GM12873 (cell line): Measurements from ENCODE around the gene MYO5C.

ENCODE experiments used
- TF ChIP-seq, protein P1 (sequence below): IDR thresholded peaks from 2 replicates; pipeline ENCODE4 v1.5.1; 2012; ENCODE audit warnings: low read depth, mild to moderate bottlenecking, moderate library complexity, low read length, control low read depth; ENCODE audit not compliant: insufficient read depth; ENCODE audit errors: missing control alignments

Gene MYO5C

DNA sequence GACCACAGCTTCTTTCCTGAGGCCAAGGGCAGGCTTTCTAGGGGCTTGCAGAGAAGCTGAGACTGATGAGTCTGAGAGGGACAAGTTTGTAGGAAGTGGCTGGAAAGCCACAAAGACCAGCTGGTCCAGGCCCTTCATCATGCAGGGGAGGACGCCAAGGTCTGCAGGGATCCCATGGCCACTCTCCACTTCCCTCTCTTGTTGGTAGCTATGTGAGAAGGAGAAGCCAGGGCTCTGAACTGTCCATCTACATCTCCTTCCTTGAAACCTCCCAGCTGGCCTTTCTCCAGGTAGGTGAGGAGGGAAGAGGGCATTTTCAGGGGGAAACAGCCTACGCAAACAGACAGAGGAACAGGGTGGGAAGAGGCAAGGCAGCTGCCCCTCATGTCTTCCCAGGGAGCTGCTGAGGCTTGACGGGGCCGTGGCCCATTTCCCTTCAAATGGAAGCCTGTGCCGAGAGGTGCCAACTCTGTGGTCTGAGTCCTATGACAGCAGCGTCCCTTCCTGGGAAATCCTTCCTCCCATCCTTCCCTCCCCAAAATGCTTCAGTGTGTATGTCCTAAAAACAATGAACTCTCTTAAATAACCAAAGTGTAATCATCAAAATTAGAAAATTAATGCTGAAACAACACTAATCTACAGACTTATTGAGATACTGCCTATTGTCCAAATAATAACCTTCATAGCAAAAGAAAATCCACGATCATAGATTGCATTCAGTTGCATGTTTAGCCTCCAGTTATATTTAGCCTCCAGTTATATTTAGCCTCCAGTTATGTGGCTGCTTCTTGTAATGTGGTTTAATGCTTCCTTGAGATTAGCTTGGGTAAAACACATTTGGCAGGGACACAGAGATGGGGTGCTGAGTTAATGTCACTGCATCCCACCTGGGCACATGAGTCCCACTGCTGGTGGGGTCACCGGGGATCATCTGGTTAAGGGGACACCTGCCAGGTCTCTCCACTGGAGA lies 140.4 kb downstream of the MYO5C start:
- TF ChIP-seq, protein P1, sequence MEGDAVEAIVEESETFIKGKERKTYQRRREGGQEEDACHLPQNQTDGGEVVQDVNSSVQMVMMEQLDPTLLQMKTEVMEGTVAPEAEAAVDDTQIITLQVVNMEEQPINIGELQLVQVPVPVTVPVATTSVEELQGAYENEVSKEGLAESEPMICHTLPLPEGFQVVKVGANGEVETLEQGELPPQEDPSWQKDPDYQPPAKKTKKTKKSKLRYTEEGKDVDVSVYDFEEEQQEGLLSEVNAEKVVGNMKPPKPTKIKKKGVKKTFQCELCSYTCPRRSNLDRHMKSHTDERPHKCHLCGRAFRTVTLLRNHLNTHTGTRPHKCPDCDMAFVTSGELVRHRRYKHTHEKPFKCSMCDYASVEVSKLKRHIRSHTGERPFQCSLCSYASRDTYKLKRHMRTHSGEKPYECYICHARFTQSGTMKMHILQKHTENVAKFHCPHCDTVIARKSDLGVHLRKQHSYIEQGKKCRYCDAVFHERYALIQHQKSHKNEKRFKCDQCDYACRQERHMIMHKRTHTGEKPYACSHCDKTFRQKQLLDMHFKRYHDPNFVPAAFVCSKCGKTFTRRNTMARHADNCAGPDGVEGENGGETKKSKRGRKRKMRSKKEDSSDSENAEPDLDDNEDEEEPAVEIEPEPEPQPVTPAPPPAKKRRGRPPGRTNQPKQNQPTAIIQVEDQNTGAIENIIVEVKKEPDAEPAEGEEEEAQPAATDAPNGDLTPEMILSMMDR = no peak

DNA sequence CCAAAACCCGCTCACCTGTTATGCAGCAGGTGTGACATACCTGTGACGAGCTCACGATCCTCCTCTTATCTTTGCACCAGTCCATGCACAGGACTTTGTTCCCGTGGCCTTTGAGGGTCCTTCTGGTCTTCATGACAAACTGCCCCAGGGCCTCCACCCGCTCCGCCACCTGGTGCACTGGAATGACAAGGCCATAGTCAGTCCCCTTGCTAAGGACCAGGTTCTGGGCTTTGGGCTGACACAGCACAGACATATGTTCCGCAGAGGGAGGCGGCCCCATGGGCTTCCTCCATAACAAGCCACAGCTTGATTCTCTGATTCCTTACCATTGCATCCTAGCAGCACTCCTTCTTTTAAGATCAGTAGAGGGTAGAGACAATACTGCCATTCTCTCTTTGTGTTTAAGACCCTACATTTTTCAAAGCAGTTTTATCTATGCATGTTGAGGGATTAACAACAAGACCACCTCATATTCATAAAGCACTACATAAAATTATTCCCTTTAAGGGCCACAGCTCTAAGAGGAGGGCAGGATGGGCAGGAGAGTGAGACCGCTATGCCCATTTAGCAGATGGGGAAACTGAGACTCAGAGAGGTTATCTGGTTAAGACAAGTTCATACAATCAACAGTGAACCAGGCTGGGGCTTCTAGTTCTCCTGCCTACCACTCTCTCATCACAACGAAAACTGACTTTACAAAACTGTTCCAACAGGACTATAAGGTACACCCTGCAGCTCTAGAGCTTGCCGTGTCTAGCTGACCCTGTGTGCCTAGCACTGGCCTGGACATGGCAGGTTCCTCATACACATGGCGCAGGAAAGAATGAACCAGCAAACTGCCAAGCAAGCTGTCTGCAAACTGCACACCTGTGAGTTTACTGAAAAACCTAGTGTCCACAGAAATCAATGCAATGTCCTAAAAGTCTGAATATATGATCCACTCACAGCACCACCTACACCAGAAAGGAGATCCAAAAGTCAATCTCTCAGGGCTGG lies 141.4 kb downstream of the MYO5C start:
- TF ChIP-seq, protein P1 = no peak

DNA sequence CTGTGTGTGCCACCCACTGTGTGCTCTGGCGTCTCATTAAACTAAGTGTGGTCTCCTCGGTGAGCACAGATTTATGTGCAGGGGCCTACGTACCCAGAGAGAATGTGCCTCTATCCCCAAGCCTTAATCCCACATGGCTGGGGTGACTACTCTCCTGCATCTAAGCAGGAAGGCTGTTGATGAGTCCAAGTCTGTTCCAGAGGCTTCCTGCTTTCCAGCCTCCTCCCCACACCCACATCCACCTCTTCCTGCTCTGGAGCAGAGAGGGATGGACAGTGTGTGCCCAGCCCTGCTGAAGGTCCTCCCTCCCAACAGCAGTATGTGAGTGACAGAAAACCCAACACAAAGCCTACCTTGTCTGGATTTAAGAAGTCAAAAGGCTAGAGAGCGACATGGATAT lies 144.3 kb downstream of the MYO5C start:
- TF ChIP-seq, protein P1 = no peak

DNA sequence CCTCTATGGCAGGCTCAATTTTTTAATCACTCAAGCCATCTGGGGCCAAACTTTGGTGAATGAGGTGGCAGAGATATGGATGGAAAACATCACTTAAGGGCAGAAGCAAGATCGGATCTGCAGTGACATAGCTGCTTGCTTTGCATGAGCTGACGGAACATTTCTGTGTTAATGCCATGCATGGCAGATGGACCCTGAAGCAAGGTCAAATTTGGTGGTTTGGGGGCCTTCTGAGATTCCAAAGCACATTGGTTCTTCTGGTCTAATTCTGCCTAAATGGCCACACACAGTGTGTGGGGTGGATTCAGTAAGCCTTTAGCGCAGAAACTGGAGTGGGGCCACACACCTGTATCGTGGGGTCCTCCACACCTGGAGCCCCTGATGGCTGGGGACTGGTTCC lies 144.7 kb downstream of the MYO5C start:
- TF ChIP-seq, protein P1 = no peak

DNA sequence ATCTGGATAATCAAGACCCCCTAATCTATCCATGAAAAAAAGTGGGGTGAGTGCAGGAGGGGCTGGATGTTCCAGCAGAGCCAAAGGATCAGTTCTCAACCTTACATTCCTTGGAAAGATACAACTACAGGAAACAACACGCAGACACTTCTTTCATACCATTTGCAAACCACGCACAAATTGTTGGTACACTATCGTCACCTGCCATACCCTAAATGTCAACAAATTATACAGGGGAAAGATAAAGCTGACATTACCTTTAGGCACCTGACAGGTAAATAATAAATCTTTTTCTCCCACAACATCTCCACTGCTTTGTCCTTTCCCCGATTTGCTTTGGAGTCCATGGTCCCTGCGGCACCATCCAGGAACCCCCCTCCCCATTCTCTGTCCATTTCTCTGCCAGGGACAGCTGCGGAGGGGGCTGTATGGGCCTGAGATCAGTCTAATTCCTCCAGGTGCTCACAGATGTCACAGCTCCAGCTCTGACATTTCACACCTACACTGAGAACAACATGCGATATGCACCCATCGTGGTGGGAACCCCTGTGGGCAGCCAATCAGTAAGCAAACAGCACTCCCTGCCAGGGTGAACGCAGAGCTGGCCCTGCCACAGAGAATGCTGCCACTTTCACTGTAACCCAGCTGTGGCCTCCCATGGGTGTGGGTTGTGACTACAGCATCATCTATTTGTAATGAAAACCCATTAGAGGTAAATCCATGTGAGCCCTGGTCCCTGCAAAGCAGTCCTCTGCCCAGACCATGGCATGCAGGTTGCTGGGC lies 145.4 kb downstream of the MYO5C start:
- TF ChIP-seq, protein P1 = no peak

DNA sequence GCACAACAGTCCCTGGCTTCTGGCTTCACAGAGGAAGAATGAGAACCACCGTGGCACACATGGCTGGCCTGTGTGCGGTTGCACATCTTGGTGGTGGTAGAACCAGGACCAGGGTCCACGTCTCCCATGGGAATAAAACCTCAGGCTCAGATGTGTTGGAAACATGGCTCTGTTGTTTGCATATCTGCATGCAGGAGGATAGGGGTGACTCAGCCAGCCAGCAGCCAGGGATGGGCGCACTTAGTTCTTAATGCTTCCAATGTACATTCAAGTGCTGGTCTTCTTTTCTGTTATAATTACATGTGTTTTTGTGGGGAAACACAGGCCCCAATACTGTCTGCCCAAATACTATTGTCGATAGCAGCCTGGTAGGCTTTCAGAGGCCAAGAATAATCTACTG lies 147.2 kb downstream of the MYO5C start:
- TF ChIP-seq, protein P1 = no peak
